NCI-H524 (cell line): ENCODE measurements around the gene TMEM273.
A peak's percentile ranks its signal among the peaks of the same experiment; 100 is the strongest.
"Not testable (repeated sequence)": the region's sequence is repeated elsewhere in the genome, so short reads cannot be mapped to it uniquely, and the experiment has no call there.

Experiments used
- DNase-seq, 2 experiments: peaks; one replicate each; lab custom pipeline; 2025; lab: John Stamatoyannopoulos, UW

The TMEM273 gene

DNA sequence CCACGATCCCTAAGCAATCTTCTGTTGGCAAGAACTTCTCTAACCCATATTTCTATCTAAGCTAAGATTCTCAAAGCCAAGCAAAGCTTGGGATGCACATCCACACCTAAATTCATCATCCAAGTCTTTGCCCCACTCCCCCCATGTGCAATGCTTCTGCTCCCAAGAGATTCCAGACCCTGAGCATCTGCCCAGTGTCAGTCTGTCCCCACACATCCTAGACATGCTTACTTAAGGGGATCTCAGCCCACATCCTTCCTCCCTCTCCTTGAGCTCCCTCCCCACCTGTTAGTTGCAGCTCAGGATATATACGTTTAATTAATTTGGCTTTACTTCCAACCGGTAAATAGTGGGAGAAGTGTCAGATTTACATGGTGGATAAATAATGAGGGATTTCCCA, 17.0 kb upstream of the TMEM273 start:
- DNase-seq: peak in 1 of 2 experiments; percentile 0

DNA sequence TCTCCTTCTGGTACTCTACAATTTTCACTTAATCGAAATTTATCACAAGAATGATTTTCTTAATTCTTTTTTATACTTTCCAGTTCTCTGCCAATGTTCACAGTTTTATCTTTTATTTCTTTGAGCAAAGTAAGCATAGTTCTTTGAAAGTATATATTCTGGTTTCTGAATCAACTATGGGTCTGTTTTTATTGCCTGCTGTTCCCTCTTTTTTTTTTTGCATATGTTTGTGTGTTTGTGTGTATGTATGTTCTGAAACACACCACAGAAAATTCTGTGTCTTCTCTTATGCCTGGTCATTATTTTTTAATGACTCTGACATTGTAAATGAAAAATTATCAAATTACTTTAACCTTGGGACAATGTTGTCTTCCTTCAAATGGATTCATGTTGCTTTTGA, 15.9 kb upstream of the TMEM273 start:
- no peak for DNase-seq

DNA sequence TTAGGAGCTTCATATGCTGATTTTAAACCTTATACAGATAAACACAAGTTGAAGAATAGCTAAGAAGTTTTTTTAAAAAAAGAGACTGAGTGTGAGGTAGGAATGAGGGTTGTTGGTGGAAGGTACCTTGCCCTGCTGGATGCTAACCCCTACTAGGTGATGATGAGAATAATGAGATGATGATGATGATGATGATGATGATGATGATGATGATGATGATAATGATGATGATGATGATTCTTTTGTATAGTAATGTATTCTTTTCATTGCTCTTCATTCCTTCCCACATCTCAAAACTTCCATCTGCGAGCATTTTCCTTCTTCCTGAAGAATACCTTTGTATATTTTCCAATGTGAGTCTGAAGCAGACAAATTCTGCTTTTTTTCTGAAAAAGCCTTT, 14.1 kb upstream of the TMEM273 start:
- DNase-seq: no peak

DNA sequence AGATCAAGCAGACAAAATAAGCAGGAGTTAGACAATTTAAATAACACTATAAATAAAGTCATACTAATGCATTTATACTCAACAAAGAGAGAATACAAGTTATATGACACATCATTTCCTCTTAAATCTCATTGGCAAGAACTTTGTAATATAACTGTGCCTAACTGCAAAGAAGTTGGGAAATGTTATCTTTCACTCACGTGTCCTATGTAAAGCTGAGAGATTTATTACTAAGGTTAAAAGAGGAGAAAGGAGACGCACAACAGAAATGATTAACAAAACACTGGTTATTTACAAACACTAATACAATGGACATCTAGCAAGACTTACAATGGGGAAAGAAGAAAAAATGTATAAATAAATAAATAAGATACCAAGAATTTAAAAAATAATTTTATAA, 12.7 kb upstream of the TMEM273 start:
- DNase-seq: no peak

DNA sequence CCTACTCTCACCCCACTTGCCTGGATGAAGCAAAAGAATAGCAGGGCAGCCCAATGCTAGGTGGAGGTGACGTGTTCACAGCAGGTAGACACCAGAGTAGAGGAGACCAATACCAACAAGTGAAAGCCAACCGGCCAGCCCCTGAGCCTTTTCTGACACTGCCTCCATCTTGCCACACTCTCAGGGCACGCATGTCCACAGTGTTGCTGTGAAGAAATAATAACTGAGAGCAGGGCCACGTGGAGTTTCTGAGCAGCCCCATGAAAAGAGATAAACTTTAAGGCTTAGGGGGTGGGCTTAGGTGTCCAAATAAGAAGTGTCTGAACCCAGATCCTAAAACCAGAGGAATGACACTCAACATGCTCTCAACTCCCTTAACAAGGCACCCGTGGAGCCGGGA, 9.0 kb upstream of the TMEM273 start:
- no peak for DNase-seq

DNA sequence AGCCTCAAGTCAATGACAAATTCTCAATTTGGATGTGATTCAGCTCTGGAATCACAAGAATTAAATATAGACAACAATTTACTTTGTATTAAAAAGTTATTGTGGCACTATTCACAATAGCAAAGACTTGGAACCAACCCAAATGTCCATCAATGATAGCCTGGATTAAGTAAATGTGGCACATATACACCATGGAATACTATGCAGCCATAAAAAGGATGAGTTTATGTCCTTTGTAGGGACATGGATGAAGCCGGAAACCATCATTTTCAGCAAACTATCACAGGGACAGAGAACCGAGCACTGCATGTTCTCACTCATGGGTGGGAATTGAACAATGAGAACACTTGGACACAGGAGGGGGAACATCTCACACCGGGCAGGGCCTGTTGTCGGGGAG, 7.7 kb upstream of the TMEM273 start:
- not testable (repeated sequence) for DNase-seq

DNA sequence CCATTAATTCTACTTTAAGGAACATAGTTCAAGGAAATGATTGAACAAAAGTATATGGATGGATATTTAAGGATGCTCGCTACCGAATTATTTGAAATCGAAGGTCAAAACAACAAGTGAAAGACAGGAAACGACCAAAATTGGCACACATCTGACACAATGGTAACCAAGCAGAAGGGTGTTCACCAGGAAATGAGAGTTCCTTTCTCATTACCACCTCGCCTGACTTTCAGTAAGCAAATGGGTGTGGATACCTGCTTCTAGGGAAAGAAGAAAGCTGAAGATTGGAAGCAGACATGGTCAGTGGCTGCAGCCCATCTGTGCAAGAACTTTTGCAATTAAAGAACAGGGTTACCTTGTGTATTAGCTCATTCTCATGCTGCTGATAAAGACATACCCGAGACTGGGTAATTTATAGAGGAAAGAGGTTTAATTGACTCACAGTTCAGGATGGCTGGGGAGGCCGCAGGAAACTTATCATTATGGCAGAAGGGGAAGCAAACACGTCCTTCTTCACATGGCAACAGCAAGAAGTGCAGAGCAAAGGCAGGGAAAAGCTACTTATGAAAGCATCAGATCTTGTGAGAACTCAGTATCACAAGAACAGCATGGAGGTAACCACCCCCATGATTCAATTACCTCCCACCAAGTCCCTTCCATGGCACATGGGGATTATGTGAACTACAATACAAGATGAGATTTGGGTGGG, 6.2 kb upstream of the TMEM273 start:
- no peak for DNase-seq

DNA sequence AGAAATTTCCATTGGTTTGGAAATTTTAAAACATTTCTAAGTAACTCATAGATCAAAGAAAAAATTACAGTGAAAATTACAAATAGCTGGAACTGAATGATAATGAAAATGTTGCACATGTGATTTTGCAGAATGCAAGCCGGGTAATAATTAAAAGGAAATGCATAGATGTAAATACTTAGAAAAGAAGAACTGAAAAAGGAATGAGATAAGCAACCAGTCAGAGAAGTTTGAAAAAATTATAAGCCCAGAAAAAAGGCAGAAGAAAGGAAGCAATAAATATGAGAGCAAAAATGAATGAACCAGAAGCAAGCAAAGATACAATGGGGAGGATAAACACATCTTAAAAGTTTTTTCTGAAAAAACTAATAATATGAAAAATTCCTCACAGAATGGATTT, 3.2 kb upstream of the TMEM273 start:
- DNase-seq: no peak

DNA sequence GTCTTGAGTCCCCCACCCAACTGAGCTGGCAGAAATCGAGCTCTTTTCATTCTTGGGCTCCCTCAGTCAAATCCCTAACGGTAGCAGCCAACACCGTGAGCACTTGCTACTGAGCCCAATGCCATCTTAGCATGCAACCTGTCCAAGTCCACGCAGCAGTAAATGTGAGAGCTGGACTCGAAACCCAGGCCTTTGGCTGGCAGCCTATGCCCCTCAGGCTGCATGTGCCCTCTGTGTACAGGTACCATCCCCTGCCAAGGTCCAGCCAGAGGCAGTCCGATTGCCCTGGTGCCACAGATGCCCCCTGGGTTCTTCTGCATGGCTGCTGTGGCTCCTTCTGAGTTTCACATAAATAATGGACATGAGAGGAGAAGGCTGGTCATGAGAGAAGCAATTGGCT, 1.2 kb upstream of the TMEM273 start:
- DNase-seq: no peak

DNA sequence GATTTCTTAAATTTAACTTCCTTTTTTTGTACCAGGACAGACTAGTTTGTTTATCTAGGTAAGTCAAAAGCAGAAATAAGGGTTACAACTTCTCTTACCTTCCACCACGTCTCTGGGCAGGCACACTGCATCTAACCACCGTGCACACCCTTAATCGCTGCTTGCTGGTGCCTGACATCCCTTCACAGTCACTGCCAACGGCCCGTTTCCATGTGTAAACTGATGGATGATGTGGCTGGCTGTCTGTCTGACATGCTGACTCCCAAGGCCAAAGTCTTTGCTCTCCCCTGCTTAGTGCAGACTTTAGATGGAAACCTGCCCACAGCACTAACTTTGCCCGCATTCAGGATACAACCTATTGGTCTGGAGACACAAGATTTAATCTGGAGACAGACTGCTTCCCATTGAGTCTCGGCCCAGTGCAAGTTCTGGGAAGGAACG, 1.1 kb downstream of the TMEM273 start:
- DNase-seq: no peak

DNA sequence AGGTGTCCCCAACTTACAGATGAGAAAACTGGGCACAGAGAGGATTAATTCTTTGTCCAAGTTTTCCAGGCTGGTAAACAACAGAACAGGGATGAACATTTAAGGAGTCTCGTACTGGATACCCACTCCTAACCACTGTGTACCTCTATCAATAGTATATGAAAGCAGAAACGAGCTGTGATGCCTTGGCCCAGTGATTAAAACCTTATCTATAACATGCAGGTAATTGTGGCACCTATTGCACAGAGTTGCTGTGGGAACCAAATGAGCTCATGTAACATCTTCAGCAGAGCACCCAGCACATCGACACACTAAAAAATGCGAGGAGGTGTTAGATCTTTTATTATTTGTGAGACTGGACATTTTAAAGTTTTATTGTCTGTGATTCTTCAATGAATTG, 1.6 kb downstream of the TMEM273 start:
- no peak for DNase-seq

DNA sequence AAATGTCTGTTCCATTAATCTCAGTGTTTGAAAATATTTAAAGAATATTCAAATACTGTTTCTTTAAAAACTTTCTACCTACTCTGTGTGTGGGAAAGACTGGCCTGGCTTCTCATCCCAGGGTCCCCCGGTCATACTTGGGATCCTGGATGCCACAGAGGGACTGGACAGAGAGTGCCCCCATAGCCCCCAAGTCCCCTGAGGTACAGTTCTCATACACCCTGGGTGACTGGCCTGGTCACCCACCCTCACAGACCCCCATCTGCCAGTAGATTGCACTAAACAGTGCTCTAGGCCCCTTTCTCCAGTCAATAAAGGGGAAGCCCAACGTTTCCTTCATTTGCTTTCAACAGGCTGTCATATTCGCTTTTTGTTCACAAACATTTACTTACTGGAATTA, 3.0 kb downstream of the TMEM273 start:
- DNase-seq: no peak

DNA sequence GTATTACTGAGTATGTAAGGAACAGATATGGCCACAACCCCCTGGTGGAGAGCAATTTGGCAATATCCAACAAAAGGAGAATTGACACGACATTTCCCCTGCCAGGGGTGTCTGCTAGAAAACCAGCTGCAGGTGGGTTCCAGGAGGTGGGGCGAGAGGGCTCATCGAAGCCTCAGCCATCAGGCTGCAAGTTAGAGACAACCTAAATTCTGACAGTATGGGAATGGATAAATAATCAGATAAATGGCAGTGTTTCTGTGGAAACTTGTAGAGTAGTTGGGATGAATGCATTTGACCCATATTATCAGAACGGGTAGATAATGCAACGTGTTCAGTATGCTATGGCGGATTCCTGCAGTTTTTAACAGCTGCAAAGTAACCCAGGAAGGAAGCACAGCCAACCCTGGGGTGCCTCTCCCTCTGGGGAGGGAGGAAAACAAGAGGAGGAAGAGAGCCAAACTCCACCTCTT, 3.5 kb downstream of the TMEM273 start:
- no peak for DNase-seq

DNA sequence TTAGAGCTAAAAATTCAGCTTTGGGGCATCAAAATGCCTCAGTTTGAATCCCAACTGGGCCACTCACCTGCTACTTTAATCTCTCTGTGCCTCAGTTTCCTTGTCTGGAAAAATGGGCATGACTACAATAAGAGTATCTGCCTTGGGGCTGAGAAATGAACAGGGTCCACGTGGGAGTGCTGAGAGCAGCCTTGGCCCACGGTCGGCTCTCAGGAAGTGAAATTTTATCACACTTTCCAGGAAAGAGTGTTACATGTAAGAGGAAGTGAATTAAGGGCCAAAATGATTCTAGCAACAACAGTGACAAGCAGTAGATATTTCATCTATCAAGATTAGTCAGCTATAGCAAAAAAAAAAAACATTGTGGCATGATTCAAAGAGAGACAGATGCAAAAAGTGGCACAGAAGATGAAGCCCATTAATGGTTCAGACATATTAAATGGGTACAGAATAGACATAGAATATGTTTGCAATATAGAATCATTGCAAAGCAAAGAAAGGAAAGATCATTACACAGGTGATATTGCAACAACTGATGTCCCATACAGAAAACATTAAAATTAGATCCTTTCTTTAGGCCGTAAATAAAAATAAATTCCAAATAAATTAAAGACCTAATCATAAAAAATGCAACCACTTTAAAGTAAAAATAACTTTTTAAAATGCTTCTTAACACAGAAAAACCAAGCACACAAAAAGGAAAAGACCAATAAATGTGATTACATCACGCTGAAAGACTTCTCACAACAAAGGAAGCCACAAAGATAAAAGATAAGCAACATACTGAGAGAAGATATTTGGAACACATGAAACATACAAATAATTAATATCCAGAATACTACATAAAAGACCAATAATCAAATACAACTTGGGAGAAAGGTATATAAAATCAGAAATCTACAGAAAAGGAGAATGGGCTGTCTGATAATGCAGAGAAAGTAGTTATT, 4.3 kb downstream of the TMEM273 start:
- no peak for DNase-seq

DNA sequence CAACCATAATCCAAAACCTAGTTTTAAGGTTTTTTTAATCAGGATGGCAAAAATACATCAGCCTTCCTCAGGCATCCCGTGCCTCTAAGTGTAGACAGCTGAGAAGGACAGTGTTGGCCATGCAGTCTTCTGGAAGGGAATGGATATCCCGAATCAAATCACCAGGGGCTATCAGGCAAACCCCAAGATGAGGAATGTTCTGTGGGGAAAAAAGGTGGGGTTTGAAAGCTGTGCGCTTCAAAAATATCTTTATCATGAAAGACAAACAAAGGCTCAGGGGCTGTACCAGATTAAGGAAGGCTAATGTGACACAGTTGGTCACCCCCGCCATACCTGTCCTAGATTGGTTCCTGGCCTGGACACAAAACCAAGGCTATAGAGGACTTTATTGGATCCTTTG, 5.4 kb downstream of the TMEM273 start:
- no peak for DNase-seq

DNA sequence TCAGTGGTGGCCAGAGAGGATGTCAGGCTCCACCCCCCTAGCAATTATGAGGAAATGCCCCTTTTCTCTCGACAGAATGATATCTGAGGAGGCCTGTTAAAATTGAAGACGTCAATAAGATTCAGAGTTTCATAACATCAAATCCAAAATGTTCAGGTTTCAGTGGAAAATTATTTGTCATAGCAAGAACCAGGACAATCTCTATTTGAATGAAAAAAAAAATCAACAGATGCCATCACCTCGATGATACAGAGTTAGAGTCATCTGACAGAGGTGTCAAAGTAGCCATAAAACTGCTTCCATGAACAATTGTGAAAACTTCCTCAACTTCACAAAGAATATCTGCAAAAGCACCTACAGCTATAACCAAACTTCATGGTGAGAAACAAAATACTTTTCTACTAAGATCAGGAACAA, 7.7 kb downstream of the TMEM273 start:
- no peak for DNase-seq

DNA sequence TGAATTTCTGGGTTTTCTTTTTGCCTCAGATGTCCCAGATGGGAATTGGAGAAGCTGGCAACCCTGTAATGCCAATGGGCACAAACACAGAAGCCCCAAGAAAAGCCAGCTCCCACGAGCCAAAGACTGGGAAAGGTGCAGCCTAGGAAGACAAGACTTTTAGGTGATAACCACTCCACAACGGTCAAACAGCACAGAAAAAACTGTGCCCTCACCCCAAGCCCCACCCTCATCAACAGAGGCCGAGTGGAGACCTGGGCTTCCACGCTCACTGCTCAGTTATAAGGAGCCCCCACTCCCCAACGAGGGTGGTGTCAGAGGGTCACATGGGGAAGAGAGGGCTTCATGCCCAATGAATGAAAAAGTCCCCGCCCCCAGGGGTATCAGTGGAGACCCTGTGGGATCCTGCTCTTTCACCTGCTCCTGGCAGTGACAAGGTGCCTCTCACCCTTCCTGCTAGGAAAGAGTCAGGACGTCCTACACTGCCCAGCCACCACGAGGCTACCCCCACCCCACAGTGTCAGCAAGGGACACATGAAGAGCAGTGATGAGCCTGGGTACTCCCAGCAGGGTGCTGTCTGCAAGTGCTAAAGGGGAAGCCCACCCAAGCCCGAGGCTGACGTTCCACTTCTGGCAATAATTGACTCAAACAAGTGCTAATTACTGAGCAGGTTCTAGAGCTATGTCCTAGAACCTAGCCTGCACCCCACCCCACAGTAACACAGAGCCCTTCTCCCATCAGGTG, 8.3 kb downstream of the TMEM273 start:
- no peak for DNase-seq

DNA sequence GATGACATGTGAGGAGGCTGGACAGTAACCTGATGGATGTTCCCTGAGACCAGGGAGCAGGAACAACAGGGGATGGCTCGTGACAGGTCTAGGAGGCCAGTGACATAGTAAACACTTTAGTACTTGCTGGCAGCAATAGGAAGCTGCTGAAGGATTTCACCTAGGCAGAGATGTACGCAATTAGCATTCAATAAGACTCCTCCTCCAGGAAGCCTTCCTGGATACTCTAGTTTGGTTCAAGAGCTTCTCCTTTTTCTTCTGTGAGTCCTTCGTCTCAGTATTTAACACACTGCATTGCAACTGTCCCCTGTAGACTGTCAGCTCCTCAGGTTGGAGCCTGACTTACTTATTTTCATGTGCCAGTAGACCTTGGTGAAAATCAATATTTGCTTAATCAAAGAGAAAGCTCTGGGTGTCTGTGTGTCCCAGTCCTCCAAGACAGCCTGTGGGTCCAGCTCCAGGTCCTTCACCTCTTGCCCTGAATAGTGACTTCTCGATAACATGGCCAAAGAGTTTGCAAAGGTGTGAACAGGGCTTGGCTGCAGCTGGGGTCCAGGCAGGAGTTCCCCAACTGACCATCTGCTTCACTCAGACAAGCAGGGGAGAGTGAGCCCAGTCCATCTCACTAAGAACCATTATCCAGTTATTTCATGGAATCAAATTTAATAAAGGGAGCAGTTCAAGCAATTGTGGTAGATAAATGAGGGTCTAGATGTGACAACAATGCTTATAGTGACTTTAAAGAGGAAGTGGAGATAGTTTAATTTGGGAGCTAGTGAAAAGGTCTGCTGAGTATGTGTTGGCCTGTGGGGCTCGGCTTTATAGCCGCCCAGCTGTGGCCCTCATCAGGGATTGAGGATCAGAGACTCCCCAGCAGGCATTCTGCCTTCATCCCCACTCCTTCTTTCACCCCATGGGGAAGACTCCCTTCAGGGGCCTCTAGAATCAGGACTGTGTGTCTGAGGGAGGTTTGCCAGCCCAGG, 9.4 kb downstream of the TMEM273 start:
- DNase-seq: no peak

DNA sequence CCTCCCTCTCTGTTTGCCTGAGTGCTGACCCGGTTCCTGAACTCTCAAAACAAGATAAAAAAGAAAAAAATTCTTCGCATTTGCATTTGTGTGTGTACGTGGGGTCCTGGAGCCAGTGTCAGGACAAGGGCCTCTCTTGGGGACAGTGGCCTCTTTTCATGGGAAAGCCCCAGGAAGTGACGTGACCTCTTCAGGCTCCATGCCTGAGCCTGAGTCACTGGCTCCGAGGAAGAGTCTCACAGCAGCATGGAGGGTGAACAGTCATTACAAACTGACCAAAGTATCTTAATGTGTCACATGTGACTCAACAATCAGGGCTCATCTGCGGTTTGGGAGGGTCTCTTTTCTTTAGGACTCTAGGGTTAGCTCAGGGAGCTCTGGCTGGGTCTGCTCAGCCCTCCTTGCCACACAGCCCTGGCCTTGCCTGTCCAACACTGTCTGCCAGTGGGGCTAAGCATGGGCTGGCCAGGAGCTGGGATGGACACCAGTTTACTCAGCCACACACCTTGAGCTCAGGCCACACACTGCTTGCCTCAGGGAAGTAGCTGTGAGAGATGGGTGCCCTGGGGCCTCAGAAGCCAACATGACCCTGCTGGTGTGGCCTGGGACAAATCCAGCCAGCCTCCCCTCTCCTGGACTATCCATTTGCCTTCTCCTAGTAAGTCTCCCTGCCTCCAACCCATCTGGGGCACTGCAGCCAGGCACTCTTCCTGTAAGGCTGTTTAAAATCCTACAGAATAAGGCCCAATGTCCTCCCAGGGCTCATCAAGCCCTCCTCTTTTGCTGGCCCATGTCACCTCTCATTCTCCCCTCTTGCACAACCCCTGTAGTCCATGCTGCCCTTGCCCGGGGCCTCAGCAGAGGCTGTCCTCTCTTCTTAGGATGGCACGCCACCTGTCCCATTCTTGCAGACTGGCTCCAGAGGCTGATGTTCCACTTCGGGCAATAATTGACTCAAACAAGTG, 10.5 kb downstream of the TMEM273 start:
- no peak for DNase-seq
